Tibial artery (tissue), 4 donors: ENCODE results near the gene ALDH3A1.

ENCODE experiments used
- DNase-seq, 2 donors: peaks; one replicate each; pipeline ENCODE4 v3.0.0-alpha.2; 2019
- H3K27ac ChIP-seq, 2 donors: fragments of 200-600 bp; sonication (generic) in 1 of 2; 1 replicate in 1 of 2; 2 replicates in 1 of 2; pipeline ENCODE4 v1.5.1; 2018 to 2019; ENCODE audit warnings: mild to moderate bottlenecking in 1 of 2
- H3K27me3 ChIP-seq, 2 donors: fragments of 200-600 bp; sonication (generic) in 1 of 2; one replicate each; pipeline versions ENCODE4 v1.5.1 to v1.6.0; 2016 to 2019
- H3K36me3 ChIP-seq, 3 donors: fragments of 200-600 bp; sonication (generic) in 2 of 3; one replicate each; pipeline ENCODE4 v1.5.1; 2016 to 2019; ENCODE audit warnings: mild to moderate bottlenecking in 2 of 3
- H3K4me1 ChIP-seq, 4 donors: fragments of 200-600 bp; sonication (generic) in 2 of 4; 1 replicate in 3 of 4; 2 replicates in 1 of 4; pipeline ENCODE4 v1.5.1; 2016 to 2019
- H3K4me3 ChIP-seq, 2 donors: fragments of 200-600 bp; sonication (generic) in 1 of 2; 1 replicate in 1 of 2; 2 replicates in 1 of 2; pipeline ENCODE4 v1.5.1; 2018 to 2019; ENCODE audit warnings: mild to moderate bottlenecking in 2 of 2
- H3K9me3 ChIP-seq, 3 donors: fragments of 200-600 bp; sonication (generic) in 1 of 3; one replicate each; pipeline ENCODE4 v1.5.1; 2016 to 2019
- intact Hi-C: fragments of 100-400 bp; cut with DNase I; formaldehyde crosslinking; loops from one replicate; pipeline ENCODE4 v1.15.0; 2023; ENCODE audit warnings: low total_unique reads
- TF ChIP-seq, protein P1 (sequence below), 2 experiments: fragments of 200-600 bp in 1 of 2; fragments of 450-650 bp in 1 of 2; IDR thresholded peaks; one replicate each; pipeline ENCODE4 v1.5.1; 2017 to 2019; ENCODE audit warnings: antibody characterized with exemption in 2 of 2, mild to moderate bottlenecking in 1 of 2, moderate library complexity in 1 of 2

ALDH3A1 gene

DNA sequence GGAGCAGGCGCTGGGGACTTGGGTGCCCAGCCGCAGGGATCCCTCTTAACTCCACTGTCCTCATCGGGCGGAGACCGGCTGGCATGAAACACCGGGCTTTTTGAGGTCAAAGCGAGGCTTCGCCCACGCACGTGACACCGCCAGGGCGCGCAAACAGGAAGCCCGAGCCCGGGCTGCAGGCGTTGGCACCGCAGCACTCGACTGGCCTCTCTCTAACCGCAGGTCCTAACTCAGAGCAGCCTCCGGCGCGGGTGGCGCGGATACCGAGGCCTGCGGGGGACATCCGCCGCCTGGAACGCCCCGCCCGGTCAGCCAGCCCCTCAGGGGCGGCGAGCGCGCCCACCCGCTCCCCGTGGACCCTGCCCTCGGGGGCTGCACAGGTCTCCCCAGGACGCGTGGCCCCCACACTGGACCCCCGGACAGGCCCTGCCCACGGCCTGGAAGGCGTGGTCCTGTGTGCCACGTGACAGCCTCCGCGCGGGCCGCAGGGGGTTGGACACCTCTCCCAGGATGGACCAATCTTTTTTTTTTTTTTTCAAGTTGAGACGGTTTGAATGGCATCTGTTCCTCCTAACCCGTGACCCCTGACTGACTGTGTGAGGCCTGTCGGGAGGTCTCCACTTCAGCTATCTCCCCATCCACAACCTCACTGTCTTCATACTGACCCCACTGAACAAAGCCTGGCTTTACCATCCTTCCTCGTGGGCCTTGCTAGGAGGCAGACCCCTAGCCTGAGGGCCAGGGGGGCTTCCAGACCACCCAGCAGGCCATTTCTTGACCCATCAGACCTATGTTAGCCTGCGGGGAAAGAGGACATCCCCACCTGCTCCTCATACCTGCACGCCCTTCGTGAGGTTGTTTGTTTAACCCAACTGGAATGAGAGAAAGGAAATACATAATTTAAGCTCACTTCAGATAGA lies 23.3 kb downstream of the ALDH3A1 start:
- H3K27me3 ChIP-seq: no peaks in the 10 kb centered on the region
- H3K27ac ChIP-seq: peak overlapping the region; percentile 33 to 63
- intact Hi-C loops: no loop called here
- peak; percentile 74 to 89 for DNase-seq
- H3K4me1 ChIP-seq: peaks cover 0 to 44% (median 29%) of the 10 kb centered on the region in 4 donors
- no peaks in the 10 kb centered on the region for H3K36me3 ChIP-seq
- H3K9me3 ChIP-seq: no peaks in the 10 kb centered on the region
- TF ChIP-seq, protein P1, sequence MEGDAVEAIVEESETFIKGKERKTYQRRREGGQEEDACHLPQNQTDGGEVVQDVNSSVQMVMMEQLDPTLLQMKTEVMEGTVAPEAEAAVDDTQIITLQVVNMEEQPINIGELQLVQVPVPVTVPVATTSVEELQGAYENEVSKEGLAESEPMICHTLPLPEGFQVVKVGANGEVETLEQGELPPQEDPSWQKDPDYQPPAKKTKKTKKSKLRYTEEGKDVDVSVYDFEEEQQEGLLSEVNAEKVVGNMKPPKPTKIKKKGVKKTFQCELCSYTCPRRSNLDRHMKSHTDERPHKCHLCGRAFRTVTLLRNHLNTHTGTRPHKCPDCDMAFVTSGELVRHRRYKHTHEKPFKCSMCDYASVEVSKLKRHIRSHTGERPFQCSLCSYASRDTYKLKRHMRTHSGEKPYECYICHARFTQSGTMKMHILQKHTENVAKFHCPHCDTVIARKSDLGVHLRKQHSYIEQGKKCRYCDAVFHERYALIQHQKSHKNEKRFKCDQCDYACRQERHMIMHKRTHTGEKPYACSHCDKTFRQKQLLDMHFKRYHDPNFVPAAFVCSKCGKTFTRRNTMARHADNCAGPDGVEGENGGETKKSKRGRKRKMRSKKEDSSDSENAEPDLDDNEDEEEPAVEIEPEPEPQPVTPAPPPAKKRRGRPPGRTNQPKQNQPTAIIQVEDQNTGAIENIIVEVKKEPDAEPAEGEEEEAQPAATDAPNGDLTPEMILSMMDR (IDR thresholded peaks at IDR 0.05): no peak
- H3K4me3 ChIP-seq: peak overlapping the region; percentile 39 to 43

DNA sequence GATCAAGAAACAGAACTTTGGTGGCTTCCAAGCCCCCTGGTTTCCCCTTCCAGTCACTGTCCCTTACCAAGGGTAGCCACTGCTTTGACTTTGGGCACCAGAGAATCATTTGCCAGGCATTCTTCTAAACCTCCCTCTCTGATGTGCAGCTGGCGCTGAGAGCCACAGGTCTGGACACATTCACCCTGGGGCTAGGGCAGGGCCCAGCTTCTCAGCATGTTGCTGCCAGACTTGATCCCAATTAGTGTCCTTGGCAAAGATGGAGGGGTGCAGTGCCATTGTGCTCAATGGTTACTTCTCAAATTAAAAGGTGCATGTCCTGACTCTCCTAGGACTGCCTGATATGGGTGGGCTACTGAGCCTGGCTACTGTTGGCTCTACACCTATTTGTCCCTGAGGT lies 24.1 kb downstream of the ALDH3A1 start:
- H3K9me3 ChIP-seq: no peaks in the 10 kb centered on the region
- peak overlapping the region in 1 of 2 donors; percentile 39 for H3K4me3 ChIP-seq
- H3K4me1 ChIP-seq: peaks cover 0 to 40% (median 29%) of the 10 kb centered on the region in 4 donors
- DNase-seq: no peak
- TF ChIP-seq, protein P1 (IDR thresholded peaks at IDR 0.05): no peak
- no peaks in the 10 kb centered on the region for H3K27me3 ChIP-seq
- H3K36me3 ChIP-seq: no peaks in the 10 kb centered on the region
- intact Hi-C loops: no loop called here
- peak overlapping the region in 1 of 2 donors; percentile 63 for H3K27ac ChIP-seq

DNA sequence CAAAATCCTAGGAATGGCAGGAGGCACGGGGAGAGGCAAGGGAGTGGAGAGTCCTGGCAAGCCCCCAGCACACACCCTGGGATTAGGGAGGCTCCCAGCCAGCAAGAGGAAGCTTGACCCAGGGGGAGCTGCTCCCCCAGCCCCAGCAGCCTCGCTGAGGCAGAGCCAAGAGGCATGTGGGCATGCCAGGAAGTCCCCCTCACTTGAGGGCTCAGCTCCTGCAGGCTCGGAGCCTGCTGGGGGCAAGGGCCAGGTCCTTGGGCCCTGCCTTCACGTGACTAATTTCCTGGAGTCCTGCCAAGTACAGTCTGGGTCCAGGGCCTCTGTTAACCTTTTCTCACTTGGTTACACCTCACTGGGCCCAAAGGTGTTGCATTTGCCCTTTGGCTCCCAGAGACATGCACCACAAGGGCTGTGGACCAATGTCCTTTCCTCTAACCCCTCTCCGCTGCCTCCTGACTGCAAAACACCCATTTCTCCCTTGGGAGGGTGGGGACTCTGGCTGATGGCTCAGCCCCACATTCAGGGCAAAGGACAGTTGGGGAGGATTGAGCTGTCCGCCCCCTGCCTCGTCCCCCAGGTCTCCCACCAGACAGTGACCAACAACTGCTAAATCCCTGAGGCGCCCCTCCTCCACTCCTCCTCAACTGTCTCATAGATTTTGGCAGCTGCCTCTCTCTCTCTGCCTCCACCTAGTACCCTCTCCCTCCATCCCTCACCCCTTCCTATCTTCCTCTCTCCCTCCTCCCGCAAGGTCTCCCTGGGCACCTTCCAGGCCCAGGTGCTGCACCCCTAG lies 27.3 kb downstream of the ALDH3A1 start:
- Histone ChIP-seq H3K36me3 (no peaks in the 10 kb centered on the region), H3K27me3 (no peaks in the 10 kb centered on the region), H3K4me1 (peaks cover 0 to 20% (median 11%) of the 10 kb centered on the region in 4 donors), H3K4me3 (no peak overlapping the region), H3K9me3 (no peaks in the 10 kb centered on the region), H3K27ac (no peak overlapping the region)
- intact Hi-C loops: no loop called here
- TF ChIP-seq, protein P1 (IDR thresholded peaks at IDR 0.05): no peak
- DNase-seq: no peak

DNA sequence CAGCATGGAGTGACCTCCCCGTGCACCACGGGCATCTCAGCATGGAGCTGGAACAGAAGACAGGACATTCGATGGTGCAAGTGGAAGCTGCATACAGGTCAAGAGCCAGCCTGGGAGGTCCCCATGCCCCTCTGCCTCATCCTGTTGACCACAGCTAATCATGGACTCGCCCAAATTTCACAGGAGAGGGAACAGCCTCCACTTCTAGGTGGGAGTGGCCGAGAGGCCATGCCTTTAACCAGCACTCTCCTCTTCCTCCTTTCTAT lies 28.0 kb downstream of the ALDH3A1 start:
- Histone ChIP-seq H3K4me1 (peaks cover 0 to 20% (median 11%) of the 10 kb centered on the region in 4 donors), H3K36me3 (no peaks in the 10 kb centered on the region), H3K27me3 (no peaks in the 10 kb centered on the region), H3K27ac (no peak overlapping the region), H3K4me3 (no peak overlapping the region), H3K9me3 (no peaks in the 10 kb centered on the region)
- TF ChIP-seq, protein P1 (IDR thresholded peaks at IDR 0.05): no peak
- intact Hi-C loops: no loop called here
- no peak for DNase-seq

DNA sequence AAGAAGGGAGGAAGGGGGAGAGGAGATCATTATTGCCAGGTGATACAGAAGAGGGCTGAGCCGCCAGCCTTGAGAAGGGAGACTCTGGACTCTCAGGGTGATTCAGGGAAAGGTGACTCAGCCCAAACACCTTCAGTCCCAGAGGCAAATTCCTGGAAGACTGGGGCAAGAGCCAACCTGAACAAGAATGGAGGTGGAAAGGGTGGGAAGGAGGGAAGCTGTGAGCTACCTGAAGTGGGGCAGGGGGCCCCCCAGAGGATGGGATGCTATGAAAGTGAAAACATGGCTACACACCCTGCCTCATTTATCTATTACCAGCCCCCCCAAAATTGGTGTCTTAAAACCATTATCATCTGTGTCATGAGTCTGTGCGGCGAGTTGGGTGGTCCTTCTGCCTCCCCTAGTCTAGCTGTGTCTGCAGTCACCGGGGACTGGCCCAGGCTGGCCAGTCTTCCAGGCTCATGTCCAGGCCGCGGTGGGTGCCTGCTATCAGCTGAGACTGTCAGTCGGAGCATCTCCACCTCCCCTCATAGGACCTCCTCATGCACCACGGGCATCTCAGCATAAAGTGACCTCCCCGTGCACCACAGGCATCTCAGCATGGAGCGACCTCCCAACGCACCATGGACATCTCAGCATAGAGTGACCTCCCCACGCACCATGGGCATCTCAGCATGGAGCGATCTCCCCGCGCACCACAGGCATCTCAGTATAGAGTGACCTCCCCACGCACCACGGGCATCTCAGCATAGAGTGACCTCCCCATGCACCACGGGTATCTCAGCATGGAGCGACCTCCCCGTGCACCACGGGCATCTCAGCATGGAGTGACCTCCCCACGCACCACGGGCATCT lies 28.5 kb downstream of the ALDH3A1 start:
- peaks cover 0 to 15% (median 6%) of the 10 kb centered on the region in 4 donors for H3K4me1 ChIP-seq
- no peak for DNase-seq
- H3K4me3 ChIP-seq: no peak overlapping the region
- no peak overlapping the region for H3K27ac ChIP-seq
- H3K36me3 ChIP-seq: no peaks in the 10 kb centered on the region
- intact Hi-C loops: no loop called here
- no peaks in the 10 kb centered on the region for H3K9me3 ChIP-seq
- no peaks in the 10 kb centered on the region for H3K27me3 ChIP-seq
- TF ChIP-seq, protein P1 (IDR thresholded peaks at IDR 0.05): no peak
